NCI-H82 treated with DMSO at 0.1 percent for 48 hours (cell line): ENCODE data around the gene AIMP1.

Experiments used
- DNase-seq: peaks from one replicate; lab custom pipeline; 2025; ENCODE audit not compliant: unreplicated experiment; lab: John Stamatoyannopoulos, UW

AIMP1 gene

DNA sequence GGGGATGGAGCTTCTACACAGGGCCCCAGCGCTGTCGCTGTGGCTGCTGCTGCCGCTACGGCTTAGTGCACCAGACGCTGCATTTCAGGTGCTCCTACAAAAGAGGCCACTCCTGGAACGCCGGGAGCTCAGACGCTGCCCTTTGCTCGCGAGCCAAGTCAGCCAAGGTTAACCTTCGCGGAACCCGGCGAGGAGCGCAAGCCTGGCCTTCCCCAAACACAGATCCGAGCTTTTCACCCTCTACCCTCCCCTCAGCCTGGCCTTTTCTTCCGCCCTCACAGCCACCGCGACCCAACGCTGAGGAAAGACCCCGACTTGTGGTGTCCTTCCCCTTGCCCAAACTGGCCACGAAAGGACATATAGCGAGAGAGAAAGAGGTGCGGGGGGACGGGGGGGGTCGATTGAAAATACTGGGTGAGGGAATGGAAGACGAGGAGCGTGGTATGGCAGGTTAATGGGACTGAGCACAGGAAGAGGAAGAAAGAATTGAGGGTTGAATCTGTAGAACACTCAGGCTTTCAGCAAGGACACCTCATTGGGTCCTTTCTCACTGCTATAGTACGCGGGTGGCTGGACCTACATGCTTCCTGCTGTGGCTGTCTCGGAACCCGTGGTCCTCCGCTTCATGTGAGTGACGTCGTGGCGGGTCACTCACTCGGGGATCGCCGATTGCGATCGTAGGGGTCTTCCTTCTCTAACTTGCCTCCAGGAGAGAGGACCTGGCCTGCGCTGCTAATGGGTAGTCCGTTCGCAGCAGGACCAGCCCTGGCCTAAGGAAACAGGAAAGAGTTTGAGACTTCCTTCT, at the start of gene AIMP1, which contains the start of gene TBCK:
AIMP1 (plus strand) TSS at position 583 of the 805 bp plus-strand sequence. CDS start 8,460 bp downstream, outside the sequence.
TBCK (minus strand) TSS at position 242 of the 805 bp plus-strand sequence. CDS start 7,249 bp downstream, outside the sequence.
- peak; percentile 35 for DNase-seq

GRCh38 chr4:106268786-106269185, 47.6 kb upstream of the AIMP1 start:
- DNase-seq, result no peak

GRCh38 chr4:106269711-106270110, 46.6 kb upstream of the AIMP1 start:
- DNase-seq, result no peak

DNA sequence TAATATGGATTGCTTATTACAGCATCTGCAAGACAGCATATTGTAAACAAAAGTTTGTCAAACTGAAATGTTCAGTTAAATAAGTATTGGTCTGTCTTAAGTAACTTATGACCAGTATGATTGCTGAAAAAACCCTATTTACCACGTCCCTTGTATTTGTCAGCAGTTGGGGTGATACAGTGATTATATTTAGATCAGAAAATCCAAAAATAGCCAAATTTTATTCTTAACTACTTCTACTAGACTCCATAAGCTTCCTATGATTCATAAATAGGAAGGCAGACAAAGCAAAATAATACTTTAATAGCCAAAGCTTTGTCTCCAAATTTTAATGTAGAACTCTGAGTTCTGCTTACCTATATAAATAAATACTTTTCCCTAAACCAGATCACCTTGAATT, 45.6 kb upstream of the AIMP1 start:
- no peak for DNase-seq

DNA sequence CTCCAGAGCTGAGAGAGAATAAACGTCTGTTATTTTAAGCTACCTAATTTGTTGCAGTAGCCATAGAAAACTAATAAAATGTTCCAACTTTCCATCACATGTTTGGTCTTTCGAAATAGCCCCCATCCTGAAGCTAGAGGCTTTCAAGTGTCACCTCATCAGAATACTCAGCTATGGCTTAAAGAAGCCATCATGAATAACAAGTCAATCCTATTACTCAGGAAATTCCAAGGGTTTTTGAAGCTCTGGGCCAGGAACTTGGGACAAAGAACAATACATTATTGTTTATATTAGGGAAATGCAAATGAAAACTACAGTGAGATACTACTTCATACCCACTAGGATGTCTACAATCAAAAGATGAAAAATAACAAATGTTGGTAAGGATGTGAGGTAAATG, 42.5 kb upstream of the AIMP1 start:
- no peak for DNase-seq

DNA sequence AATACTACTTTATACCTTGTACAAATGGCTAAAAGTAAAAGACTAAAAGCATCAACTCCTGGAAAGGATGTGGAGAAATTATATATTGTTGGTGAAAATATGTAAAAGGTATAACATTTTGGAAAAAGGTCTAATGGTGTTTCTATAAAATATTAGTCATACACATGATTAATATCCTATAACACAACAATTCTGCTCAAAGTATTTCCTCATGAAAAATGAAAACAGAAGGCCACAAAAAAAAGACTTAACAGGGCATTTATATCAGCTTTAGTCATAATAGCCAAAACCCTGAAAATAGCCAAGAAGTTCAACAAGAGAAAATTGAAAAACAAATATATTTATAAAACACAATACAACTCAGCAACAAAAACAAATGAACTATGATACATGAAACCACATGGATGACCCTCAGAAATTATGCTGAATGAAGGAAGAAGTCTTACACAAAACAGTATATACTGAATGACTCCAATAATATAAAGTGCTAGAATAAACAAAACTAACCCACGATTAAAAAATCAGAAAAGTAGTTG, 39.1 kb upstream of the AIMP1 start:
- no peak for DNase-seq

DNA sequence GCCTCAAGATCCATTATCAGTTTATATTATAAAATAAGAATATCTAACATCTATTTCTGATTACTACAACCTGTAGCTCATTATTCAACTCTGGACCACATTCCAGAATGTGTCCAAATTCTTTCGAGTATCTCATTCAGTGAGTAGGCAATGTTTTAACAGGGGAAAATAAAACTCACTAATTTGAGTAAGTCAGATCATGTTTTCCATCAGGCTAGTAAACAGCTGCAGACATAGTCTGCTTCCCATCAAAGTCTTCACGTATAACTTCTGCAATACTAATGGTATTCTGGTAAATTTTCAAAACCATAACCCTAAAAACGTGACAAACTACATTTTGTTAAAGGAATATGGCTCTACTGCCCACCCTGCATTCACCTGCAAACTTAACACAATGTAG, 32.1 kb upstream of the AIMP1 start:
- no peak for DNase-seq

DNA sequence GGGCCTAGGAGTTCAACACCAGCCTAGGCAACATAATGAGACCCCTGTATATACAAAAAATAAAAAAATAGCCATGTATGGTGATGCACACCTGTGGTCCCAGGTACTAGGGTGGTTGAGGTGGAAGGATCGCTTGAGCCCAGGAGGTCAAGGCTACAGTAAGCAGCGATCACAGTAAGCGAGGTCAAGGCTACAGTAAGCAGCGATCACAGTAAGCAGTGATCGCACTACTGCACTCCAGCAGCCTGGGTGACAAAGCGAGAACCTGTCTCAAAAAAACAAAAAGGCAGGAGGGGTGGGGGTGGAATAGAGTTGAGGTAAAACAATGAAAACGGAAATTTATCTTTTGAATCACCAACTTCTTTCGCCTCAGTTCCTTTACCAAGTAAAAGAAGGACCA, 29.7 kb upstream of the AIMP1 start:
- DNase-seq, result no peak

DNA sequence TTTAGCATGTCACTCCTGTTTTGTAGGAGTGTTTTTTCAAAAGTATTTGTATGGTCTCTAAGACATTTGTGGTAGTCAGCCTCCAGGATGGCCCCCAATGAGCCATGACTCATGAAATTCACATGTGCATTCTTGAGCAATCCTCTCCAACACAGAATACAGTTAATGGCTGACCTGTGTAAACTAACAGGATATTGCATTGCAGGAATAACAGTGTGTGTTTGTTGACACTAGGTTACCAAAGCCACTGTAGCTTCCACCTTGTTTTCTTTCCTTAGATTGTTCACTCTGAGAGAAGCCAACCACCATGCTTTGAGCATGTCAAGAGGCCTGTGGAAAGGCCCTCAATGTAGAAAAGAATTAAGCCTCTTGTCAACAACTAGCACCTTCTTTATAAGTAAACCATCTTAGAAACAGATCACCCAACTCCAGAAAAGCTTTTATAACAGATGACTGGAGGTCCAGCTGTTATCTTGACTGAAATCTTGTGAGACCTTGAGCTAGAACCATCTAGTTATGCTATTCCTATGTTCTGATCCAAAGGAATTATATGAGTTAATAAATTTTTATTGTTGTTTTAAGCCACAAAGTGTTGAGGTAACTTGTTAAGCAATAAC, 28.9 kb upstream of the AIMP1 start:
- no peak for DNase-seq

- DNase-seq, result no peak
Observed at GRCh38 chr4:106289737-106290136, 26.6 kb upstream of the AIMP1 start.

DNA sequence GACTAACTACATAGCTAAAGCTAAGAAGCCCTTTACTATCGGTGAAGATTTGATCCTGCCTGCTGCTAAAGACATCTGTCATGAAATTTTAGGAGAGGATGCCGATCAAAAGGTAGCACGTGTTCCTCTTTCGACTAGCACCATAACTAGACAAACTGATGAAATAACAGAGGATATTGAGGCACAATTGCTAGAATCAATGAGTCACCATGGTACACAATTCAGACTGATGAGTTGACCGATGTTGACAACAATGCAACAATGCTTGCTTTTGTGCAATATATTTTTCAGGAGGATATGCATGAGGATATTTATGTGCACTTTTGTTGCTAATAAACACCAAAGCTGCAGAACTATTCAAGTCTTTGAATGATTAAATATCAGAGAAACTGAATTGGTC, 24.7 kb upstream of the AIMP1 start:
- no peak for DNase-seq

DNA sequence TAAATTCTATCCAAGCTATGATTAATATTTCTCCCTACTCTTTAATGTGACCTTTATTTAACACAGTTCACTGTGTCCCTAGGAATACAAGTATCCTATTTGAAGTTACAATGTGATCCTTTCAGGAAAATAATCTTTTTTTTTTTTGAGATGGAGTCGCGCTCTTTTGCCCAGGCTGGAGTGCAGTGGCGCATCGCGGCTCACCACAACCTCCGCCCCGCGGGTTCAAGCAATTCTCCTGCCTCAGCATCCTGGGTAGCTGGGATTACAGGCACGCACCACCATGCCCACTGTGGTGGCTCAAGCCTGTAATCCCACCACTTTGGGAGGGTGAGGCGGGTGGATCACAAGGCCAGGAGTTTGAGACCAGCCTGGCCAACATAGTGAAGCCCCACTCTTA, 22.3 kb upstream of the AIMP1 start:
- no peak for DNase-seq

DNA sequence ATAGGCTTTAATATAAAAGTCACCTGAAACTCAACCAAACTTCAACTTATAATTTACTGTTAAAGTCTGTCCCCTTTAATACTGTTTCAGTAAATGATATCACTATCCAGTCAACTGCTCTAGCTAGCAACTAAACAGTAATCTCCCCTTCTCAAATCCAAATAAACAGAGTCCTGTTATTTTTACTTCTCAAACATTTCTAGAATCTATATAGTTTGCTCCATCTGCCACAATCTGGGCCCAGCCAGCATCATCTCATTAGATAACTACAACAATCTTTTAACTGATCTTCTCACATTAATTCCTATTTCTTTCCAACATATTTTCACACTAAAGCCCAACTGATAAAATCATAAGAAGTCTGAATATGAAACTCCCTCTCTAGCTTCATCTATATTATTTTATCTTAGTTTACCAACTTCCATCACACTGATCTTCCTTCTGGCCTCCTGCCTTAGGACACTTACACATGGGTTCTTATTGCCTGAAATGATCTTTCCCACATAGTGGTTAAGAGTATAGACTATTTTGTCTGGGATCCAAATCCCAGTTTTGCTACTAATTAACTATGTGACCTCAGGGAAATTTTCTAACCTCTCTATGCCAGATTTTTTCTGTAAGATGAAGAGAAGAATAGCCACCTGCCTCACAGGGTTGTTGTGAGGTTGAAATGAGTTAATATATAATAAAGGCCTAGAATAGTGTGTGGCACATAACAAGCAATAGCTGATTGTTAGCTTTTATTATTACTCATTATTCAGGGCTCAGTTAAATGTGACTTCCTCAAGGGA, 18.9 kb upstream of the AIMP1 start:
- no peak for DNase-seq

- DNase-seq, result no peak
Observed at GRCh38 chr4:106299977-106300376, 16.4 kb upstream of the AIMP1 start.

GRCh38 chr4:106301393-106302061, 14.8 kb upstream of the AIMP1 start:
- no peak for DNase-seq

DNA sequence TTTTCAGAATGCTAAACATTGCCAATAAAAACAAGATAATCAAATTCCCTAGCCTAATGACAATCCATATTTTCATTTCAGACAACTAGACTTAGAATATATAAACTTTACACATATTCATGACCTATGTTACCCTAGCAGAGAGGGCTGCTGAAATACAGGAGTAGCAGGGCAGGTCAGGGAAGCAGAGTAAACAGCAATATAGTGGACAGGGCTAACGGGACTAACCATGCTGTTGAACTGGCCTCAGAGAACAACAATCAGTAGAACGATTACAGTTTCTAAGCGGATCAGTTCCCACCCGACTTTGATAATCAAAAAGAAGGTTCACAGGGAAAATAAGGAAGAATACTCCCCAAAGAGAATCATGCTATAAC, 14.3 kb upstream of the AIMP1 start:
- DNase-seq, result no peak

DNA sequence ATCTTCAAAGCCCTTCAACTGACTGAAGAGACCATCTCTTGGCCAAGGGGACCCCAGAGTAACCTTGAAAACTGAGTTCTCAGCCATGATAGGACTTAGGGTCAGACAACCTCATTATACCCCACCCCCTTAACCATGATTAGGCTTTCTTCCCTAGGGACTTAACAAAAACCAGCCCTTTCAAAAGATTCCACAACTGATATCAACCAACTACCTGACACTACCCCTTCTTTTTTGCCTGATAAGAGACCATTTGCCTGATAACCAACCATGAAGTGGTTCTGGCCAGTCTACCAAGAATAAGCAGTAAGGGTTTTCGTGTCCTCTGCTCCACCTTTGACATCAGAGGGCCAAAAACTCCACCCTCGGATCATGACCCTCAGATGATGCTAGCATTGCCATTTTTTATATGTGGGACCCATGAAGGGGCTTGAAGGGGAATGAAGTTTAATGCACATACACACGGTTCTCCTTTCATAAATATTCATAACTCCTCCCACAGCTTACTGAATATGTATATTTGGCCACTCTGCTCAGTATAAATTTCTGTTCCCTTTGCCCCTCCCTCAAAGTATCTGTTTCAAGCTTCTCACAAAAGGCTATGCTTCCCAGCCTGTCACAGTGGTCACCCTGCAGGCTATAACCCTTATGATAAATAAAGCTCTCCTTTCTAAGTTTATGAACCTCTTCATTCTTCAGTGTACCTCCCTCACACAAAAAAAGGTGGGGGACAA, 12.6 kb upstream of the AIMP1 start:
- DNase-seq, result no peak

DNA sequence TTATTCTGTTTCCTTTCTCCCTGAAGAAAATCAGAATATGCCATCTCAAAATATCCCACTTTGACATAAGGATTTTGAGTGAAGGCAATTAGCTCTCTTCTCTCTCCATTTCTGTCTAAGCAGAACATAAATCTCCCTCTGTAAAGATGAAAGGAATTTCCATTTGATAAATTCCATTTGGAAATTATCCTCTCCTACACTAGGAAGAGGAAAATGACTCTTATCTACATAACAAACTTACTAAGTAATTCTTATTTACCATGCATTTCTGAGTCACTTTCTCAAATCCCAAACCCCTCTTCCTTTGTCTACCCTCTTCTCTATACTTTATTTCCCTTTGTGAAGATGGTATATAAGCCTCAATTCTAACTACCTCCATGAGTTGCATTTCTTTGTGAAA, 11.7 kb upstream of the AIMP1 start:
- DNase-seq, result no peak

DNA sequence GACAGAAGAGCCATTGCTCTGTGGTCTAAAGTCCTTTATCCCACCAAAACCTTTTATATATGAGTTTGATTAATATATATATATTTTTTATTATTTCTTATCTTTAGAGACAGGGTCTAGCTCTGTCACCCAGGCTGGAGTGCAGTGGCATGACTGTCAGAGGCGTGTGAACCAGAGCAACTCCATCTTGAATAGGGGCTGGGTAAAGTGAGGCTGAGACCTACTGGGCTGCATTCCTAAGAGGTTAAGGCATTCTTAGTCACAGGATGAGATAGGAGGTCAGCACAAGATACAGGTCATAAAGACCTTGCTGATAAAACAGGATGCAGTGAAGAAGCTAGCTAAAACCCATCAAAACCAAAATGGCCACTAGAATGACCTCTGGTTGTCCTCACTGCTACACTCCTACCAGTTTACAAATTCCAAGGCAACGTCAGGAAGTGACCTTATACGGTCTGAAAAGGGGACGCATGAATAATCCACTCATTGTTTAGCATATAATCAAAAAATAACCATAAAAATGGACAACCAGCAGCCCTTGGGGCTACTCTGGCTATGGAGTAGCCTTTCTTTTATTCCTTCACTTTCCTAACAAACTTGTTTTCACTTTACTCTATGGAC, 10.8 kb upstream of the AIMP1 start:
- DNase-seq, result no peak

GRCh38 chr4:106306561-106306960, 9.8 kb upstream of the AIMP1 start:
- no peak for DNase-seq
